HepG2 (cell line): Measurements from ENCODE around the gene ASCC3. TPM values are rescaled to one million over a fixed set of nuclear protein-coding genes. Genes with fewer than 3 reads are reported as not detected.

ENCODE experiments used
- ATM ChIP-seq: fragments of 450-650 bp; IDR thresholded peaks from 2 replicates; pipeline ENCODE4 v1.7.1; 2017; ENCODE audit warnings: mild to moderate bottlenecking, borderline replicate concordance
- HINFP ChIP-seq: sonication (generic); formaldehyde crosslinking; IDR thresholded peaks from 2 replicates; pipeline ENCODE4 v1.4.0; 2020; ENCODE audit warnings: low read depth, mild to moderate bottlenecking, missing genetic modification reagents
- HMGXB3 ChIP-seq: sonication (generic); formaldehyde crosslinking; IDR thresholded peaks from 2 replicates; pipeline ENCODE4 v1.4.0; 2020; ENCODE audit warnings: missing genetic modification reagents, borderline replicate concordance
- JUN ChIP-seq: sonication (generic); formaldehyde crosslinking; IDR thresholded peaks from 2 replicates; pipeline ENCODE4 v1.4.0; 2020; ENCODE audit warnings: mild to moderate bottlenecking, missing genetic modification reagents
- NFE2L1 ChIP-seq: sonication (generic); formaldehyde crosslinking; IDR thresholded peaks from 2 replicates; pipeline ENCODE4 v1.4.0; 2020; ENCODE audit warnings: missing genetic modification reagents, mild to moderate bottlenecking, borderline replicate concordance
- NFE2L2 ChIP-seq: fragments of 150-350 bp; IDR thresholded peaks from 2 replicates; pipeline ENCODE4 v1.6.1; 2014; ENCODE audit warnings: low read length
- NFRKB ChIP-seq: fragments of 450-650 bp; IDR thresholded peaks from 2 replicates; pipeline ENCODE4 v1.6.1; 2017
- RAD51 ChIP-seq: fragments of 450-650 bp; IDR thresholded peaks from 2 replicates; pipeline ENCODE4 v1.6.1; 2016; ENCODE audit warnings: borderline replicate concordance
- RARG ChIP-seq: sonication (generic); formaldehyde crosslinking; IDR thresholded peaks from 2 replicates; pipeline ENCODE4 v1.4.0; 2020; ENCODE audit warnings: low read depth, mild to moderate bottlenecking, missing genetic modification reagents
- RFX3 ChIP-seq: IDR thresholded peaks from 2 replicates; pipeline ENCODE4 v1.6.1; 2016; ENCODE audit warnings: missing biosample characterization, missing genetic modification reagents
- SMARCE1 ChIP-seq: fragments of 450-650 bp; IDR thresholded peaks from 2 replicates; pipeline ENCODE4 v1.6.1; 2017; ENCODE audit warnings: borderline replicate concordance
- SRF ChIP-seq: IDR thresholded peaks from 2 replicates; pipeline ENCODE4 v1.6.1; 2011; ENCODE audit warnings: mild to moderate bottlenecking, low read depth, low read length, moderate library complexity
- ZBTB25 ChIP-seq: IDR thresholded peaks from 2 replicates; pipeline ENCODE4 v1.6.1; 2018; ENCODE audit warnings: missing genetic modification reagents
- ZFY ChIP-seq: sonication (generic); formaldehyde crosslinking; IDR thresholded peaks from 2 replicates; pipeline ENCODE4 v1.4.0; 2020; ENCODE audit warnings: missing genetic modification reagents
- ZNF232 ChIP-seq: sonication (generic); formaldehyde crosslinking; IDR thresholded peaks from 2 replicates; pipeline ENCODE4 v1.4.0; 2020; ENCODE audit warnings: missing genetic modification reagents, borderline replicate concordance
- ZNF3 ChIP-seq: IDR thresholded peaks from 2 replicates; pipeline ENCODE4 v1.7.0; 2017; ENCODE audit warnings: inconsistent platforms
- ZNF501 ChIP-seq: sonication (generic); formaldehyde crosslinking; IDR thresholded peaks from 2 replicates; pipeline ENCODE4 v1.5.1; 2020; ENCODE audit warnings: mild to moderate bottlenecking, moderate library complexity, missing genetic modification reagents
- ZNF510 ChIP-seq: sonication (generic); formaldehyde crosslinking; IDR thresholded peaks from 2 replicates; pipeline ENCODE4 v1.4.0; 2020; ENCODE audit warnings: low read depth, mild to moderate bottlenecking, missing genetic modification reagents
- ZNF558 ChIP-seq: sonication (generic); formaldehyde crosslinking; IDR thresholded peaks from 2 replicates; pipeline ENCODE4 v1.9.0; 2022; ENCODE audit warnings: mild to moderate bottlenecking, missing genetic modification reagents, borderline replicate concordance
- ZNF563 ChIP-seq: sonication (generic); formaldehyde crosslinking; IDR thresholded peaks from 2 replicates; pipeline ENCODE4 v1.8.0; 2022; ENCODE audit warnings: mild to moderate bottlenecking, moderate library complexity, missing genetic modification reagents
- ZNF704 ChIP-seq: sonication (generic); formaldehyde crosslinking; IDR thresholded peaks from 2 replicates; pipeline ENCODE4 v1.8.1; 2023; ENCODE audit warnings: mild to moderate bottlenecking, inconsistent platforms, moderate library complexity, missing genetic modification reagents, borderline replicate concordance
- ZNF775 ChIP-seq: sonication (generic); formaldehyde crosslinking; IDR thresholded peaks from 2 replicates; pipeline ENCODE4 v1.4.0; 2020; ENCODE audit warnings: missing genetic modification reagents, mild to moderate bottlenecking, moderate library complexity, borderline replicate concordance
- ZZZ3 ChIP-seq: sonication (generic); formaldehyde crosslinking; IDR thresholded peaks from 2 replicates; pipeline ENCODE4 v1.4.0; 2020; ENCODE audit warnings: missing genetic modification reagents, mild to moderate bottlenecking, borderline replicate concordance
- polyA plus RNA-seq, 8 experiments: library from polyadenylated mRNA; depleted of rRNA in 3 of 8; stranded (reverse) in 7 of 8; unstranded in 1 of 8; fragments of >200 nt; fragmentation: Illumina TruSeq in 4 of 8; extraction: Trizol in 4 of 8; gene quantifications; 2 replicates each; pipeline versions ENCODE4 v1.2.1 to v1.2.3, GENCODE V29; 2011 to 2016; ENCODE audit warnings: low read depth in 4 of 8, missing spikeins in 1 of 8, mixed read lengths in 1 of 8; ENCODE audit not compliant: insufficient read depth in 1 of 8
- total RNA-seq, 5 experiments: library from RNA; depleted of rRNA; stranded (reverse); fragments of >200 nt; fragmentation: Illumina TruSeq; extraction: Trizol; gene quantifications; 2 replicates each; pipeline ENCODE4 v1.2.3, GENCODE V29; 2016; ENCODE audit warnings: low read depth in 1 of 5

ASCC3 gene
- total and polyA plus RNA-seq, 2 of the 13 experiments (the other 11 are each of a cell fraction or from before 2014, with no cell fraction given), result 23.1 to 55.7 TPM

- TF ChIP-seq NFE2L1 (CRISPR knock-in tag), result no peak
- no peak for TF ChIP-seq RAD51
- TF ChIP-seq SRF, result no peak
- TF ChIP-seq ZZZ3 (CRISPR knock-in tag), result no peak
- TF ChIP-seq NFE2L2, result no peak
- no peak for TF ChIP-seq SMARCE1
- 0 out of 2 replicates have a peak, but pooled peaks have one; percentile 27 for TF ChIP-seq ZNF510 (CRISPR knock-in tag)
- TF ChIP-seq RFX3 (CRISPR knock-in tag), result no peak
- peak; percentile 67; the same call in 1 of the 2 replicates for TF ChIP-seq ZBTB25 (CRISPR knock-in tag)
- TF ChIP-seq RARG (CRISPR knock-in tag), result no peak
- no peak for TF ChIP-seq ATM
- TF ChIP-seq ZNF558 (CRISPR knock-in tag), result peak; percentile 80; the same call in 1 of the 2 replicates
- peak; percentile 83 for TF ChIP-seq ZNF563 (CRISPR knock-in tag)
- peak; percentile 53 for TF ChIP-seq ZNF232 (CRISPR knock-in tag)
- peak; percentile 93 for TF ChIP-seq ZNF501 (CRISPR knock-in tag)
- TF ChIP-seq ZNF704 (CRISPR knock-in tag), result peak; percentile 95
- TF ChIP-seq HINFP (CRISPR knock-in tag), result peak; percentile 75; the same call in 1 of the 2 replicates
- TF ChIP-seq NFRKB, result no peak
- no peak for TF ChIP-seq HMGXB3
- peak; percentile 77; the same call in 1 of the 2 replicates for TF ChIP-seq JUN (CRISPR knock-in tag)
- TF ChIP-seq ZFY (CRISPR knock-in tag), result peak; percentile 92
- no peak for TF ChIP-seq ZNF3
- no peak for TF ChIP-seq ZNF775 (CRISPR knock-in tag)
Measured at GRCh38 chr6:100880853-100881706, at the start of gene ASCC3 (continued).
